ENCODE data around the gene POU6F1. TPM values are rescaled to one million over a fixed set of nuclear protein-coding genes. Genes with fewer than 3 reads are reported as not detected.

The POU6F1 gene
- total RNA-seq, 1 experiment from 2014 or later, result 5.3 TPM

DNA sequence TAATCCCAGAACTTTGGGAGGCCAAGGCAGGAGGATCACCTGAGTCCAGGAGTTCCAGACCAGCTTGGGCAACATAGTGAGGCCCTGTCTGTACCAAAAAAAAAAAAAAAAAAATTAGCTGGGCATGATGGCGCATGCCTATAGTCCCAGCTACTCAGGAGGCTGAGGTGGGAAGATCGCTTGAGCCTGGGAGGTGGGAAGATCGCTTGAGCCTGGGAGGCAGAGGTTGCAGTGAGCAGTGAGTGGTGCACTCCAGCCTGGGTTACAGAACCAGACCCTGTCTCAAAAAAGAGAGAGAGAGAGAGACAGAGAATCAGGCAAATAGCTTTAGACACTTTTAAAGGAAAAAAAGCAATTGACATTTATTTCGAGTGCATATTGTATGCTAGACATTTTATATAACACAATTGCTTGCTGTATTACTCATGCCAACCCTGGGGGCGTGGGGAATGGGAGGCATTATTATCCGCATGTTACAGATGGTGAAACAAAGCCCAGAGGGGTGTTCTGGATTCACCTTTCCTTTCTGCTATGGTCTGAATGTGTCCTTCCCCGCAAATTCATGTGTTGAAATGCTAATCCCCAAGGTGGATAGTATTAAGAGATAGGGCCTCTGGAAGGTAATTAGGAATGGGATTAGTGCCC is 9.7 kb downstream of the POU6F1 start:
- intact Hi-C loops (cut with micrococcal nuclease; ENCODE audit: unreplicated experiment), result no loop called here
- ChIA-PET CTCF (no interaction called here), POLR2A (no interaction called here)
- Mint-ChIP-seq H3K4me3 (ENCODE audit: unreplicated experiment) (no peak overlapping the region), H3K9me3 (ENCODE audit: unreplicated experiment) (no peaks in the 10 kb centered on the region), H3K4me1 (ENCODE audit: low read depth, unreplicated experiment) (peaks cover 6% of the 10 kb centered on the region), H3K36me3 (ENCODE audit: insufficient read depth, unreplicated experiment) (no peaks in the 10 kb centered on the region), H3K27ac (ENCODE audit: unreplicated experiment) (no peak overlapping the region), H3K27me3 (ENCODE audit: insufficient read depth, unreplicated experiment) (no peaks in the 10 kb centered on the region)
- Histone ChIP-seq H3K4me1 (no peaks in the 10 kb centered on the region), H3K36me3 (ENCODE audit: control insufficient read depth, insufficient read depth, low read length) (no peaks in the 10 kb centered on the region), H3K4me3 (ENCODE audit: low read depth, low read length) (no peak overlapping the region), H3K27me3 (replicated peaks; ENCODE audit: control insufficient read depth, insufficient read depth, low read length) (no peaks in the 10 kb centered on the region), H3K9me3 (no peaks in the 10 kb centered on the region)
- BruUV-seq (replicated peaks), result no TSS peak
- no peak for DNase-seq
- TF ChIP-seq, protein P1, sequence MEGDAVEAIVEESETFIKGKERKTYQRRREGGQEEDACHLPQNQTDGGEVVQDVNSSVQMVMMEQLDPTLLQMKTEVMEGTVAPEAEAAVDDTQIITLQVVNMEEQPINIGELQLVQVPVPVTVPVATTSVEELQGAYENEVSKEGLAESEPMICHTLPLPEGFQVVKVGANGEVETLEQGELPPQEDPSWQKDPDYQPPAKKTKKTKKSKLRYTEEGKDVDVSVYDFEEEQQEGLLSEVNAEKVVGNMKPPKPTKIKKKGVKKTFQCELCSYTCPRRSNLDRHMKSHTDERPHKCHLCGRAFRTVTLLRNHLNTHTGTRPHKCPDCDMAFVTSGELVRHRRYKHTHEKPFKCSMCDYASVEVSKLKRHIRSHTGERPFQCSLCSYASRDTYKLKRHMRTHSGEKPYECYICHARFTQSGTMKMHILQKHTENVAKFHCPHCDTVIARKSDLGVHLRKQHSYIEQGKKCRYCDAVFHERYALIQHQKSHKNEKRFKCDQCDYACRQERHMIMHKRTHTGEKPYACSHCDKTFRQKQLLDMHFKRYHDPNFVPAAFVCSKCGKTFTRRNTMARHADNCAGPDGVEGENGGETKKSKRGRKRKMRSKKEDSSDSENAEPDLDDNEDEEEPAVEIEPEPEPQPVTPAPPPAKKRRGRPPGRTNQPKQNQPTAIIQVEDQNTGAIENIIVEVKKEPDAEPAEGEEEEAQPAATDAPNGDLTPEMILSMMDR (IDR thresholded peaks at IDR 0.05; ENCODE audit: insufficient read depth in 1 of 2, low read depth in 1 of 2, low read length in 1 of 2, severe bottlenecking in 1 of 2, unreplicated experiment in 1 of 2), result no peak

GRCh38 chr12:51205350-51205749 is 12.5 kb downstream of the POU6F1 start:
- Mint-ChIP-seq H3K9me3 (ENCODE audit: unreplicated experiment) (no peaks in the 10 kb centered on the region), H3K4me3 (ENCODE audit: unreplicated experiment) (no peak overlapping the region), H3K4me1 (ENCODE audit: low read depth, unreplicated experiment) (peaks cover 11% of the 10 kb centered on the region), H3K27ac (ENCODE audit: unreplicated experiment) (no peak overlapping the region), H3K27me3 (ENCODE audit: insufficient read depth, unreplicated experiment) (no peaks in the 10 kb centered on the region), H3K36me3 (ENCODE audit: insufficient read depth, unreplicated experiment) (no peaks in the 10 kb centered on the region)
- no peaks in the 10 kb centered on the region for H3K9me3 ChIP-seq
- no peak for DNase-seq
- no peaks in the 10 kb centered on the region for H3K36me3 ChIP-seq (ENCODE audit: control insufficient read depth, insufficient read depth, low read length)
- POLR2A ChIA-PET, result interaction anchor here (0.6 kb wide), 1 partner anchor 20 kb away, joined by 5 read pairs; no protein-coding TSS in a partner anchor
- intact Hi-C loops (cut with micrococcal nuclease; ENCODE audit: unreplicated experiment), result no loop called here
- no TSS peak for BruUV-seq (replicated peaks)
- no peaks in the 10 kb centered on the region for H3K27me3 ChIP-seq (replicated peaks; ENCODE audit: control insufficient read depth, insufficient read depth, low read length)
- CTCF ChIA-PET, result interaction anchor here (1.2 to 1.3 kb wide), 2 partner anchors 12 to 14 kb away, joined by 3 to 7 read pairs; partner anchors contain the start of gene POU6F1
- H3K4me3 ChIP-seq (ENCODE audit: low read depth, low read length), result no peak overlapping the region
- TF ChIP-seq, protein P1 (IDR thresholded peaks at IDR 0.05; ENCODE audit: insufficient read depth in 1 of 2, low read depth in 1 of 2, low read length in 1 of 2, severe bottlenecking in 1 of 2, unreplicated experiment in 1 of 2), result no peak
- no peaks in the 10 kb centered on the region for H3K4me1 ChIP-seq

DNA sequence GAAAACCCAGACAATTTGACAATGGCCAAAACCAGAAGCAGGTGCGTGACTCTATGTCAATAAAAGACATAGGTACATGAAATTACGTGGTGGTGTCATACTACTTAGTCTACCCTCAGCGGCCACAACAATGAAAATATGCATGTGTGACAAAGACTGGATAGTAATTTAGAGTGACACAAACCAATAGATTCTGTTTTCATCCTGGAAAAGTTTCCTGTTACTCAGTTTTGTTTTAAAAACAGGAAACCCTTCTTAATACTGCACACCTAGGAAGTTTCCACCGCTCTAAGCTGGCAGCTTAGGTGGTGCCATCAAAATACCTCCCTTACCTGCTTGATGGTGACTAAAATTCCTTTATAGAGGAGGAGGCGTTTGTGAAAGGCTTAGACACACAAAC is 15.1 kb downstream of the POU6F1 start:
- Mint-ChIP-seq H3K4me1 (ENCODE audit: low read depth, unreplicated experiment) (peaks cover 21% of the 10 kb centered on the region), H3K27me3 (ENCODE audit: insufficient read depth, unreplicated experiment) (no peaks in the 10 kb centered on the region), H3K4me3 (ENCODE audit: unreplicated experiment) (no peak overlapping the region), H3K36me3 (ENCODE audit: insufficient read depth, unreplicated experiment) (no peaks in the 10 kb centered on the region), H3K9me3 (ENCODE audit: unreplicated experiment) (no peaks in the 10 kb centered on the region), H3K27ac (ENCODE audit: unreplicated experiment) (no peak overlapping the region)
- DNase-seq, result no peak
- H3K9me3 ChIP-seq, result no peaks in the 10 kb centered on the region
- peaks cover 11% of the 10 kb centered on the region; the same call in 1 of the 2 replicates for H3K4me1 ChIP-seq
- H3K4me3 ChIP-seq (ENCODE audit: low read depth, low read length), result no peak overlapping the region
- BruUV-seq (replicated peaks), result no TSS peak
- ChIA-PET POLR2A (no interaction called here), CTCF (no interaction called here)
- H3K36me3 ChIP-seq (ENCODE audit: control insufficient read depth, insufficient read depth, low read length), result no peaks in the 10 kb centered on the region
- no peaks in the 10 kb centered on the region for H3K27me3 ChIP-seq (replicated peaks; ENCODE audit: control insufficient read depth, insufficient read depth, low read length)
- TF ChIP-seq, protein P1 (IDR thresholded peaks at IDR 0.05; ENCODE audit: insufficient read depth in 1 of 2, low read depth in 1 of 2, low read length in 1 of 2, severe bottlenecking in 1 of 2, unreplicated experiment in 1 of 2), result no peak
- intact Hi-C loops (cut with micrococcal nuclease; ENCODE audit: unreplicated experiment), result no loop called here

Measured in Caco-2 (cell line).